ENCODE data around the gene DDX52.
A peak's percentile ranks its signal among the peaks of the same experiment; 100 is the strongest.
"Not testable (repeated sequence)": the region's sequence is repeated elsewhere in the genome, so short reads cannot be mapped to it uniquely, and the experiment has no call there.

Gene DDX52

GRCh38 chr17:37650419-37651003, 7.3 kb upstream of the DDX52 start:
- no peak for DNase-seq

- no peak for DNase-seq
These were observed 5.3 kb upstream of the DDX52 start for GRCh38 chr17:37648555-37648954.

GRCh38 chr17:37647856-37648255, 4.6 kb upstream of the DDX52 start:
- no peak for DNase-seq

- DNase-seq: no peak
These were observed 623 bp upstream of the DDX52 start for GRCh38 chr17:37643869-37644268.

GRCh38 chr17:37642681-37643080, 565 bp downstream of the DDX52 start:
- no peak for DNase-seq

GRCh38 chr17:37640015-37640414, 3.2 kb downstream of the DDX52 start:
- DNase-seq: no peak

- DNase-seq: no peak
These were observed 5.3 kb downstream of the DDX52 start for GRCh38 chr17:37637956-37638355.

GRCh38 chr17:37616430-37616829, 26.8 kb downstream of the DDX52 start:
- DNase-seq: not testable (repeated sequence)

GRCh38 chr17:37614823-37615222, 28.4 kb downstream of the DDX52 start:
- DNase-seq: no peak

GRCh38 chr17:37614391-37614790, 28.9 kb downstream of the DDX52 start:
- DNase-seq: no peak

GRCh38 chr17:37610971-37611370, 32.3 kb downstream of the DDX52 start:
- DNase-seq: no peak

- DNase-seq: not testable (repeated sequence)
These were observed 33.2 kb downstream of the DDX52 start for GRCh38 chr17:37610041-37610420.

GRCh38 chr17:37609170-37610040, 33.8 kb downstream of the DDX52 start, which contains the start of gene SYNRG:
TSS of gene SYNRG (minus strand) at chr17:37609418. CDS start at chr17:37609355, 63 bp downstream.
- peak; percentile 95 for DNase-seq

- DNase-seq: no peak
These were observed 34.7 kb downstream of the DDX52 start for GRCh38 chr17:37608351-37609169.

GRCh38 chr17:37607637-37608331, 35.5 kb downstream of the DDX52 start:
- DNase-seq: peak; percentile 37

- no peak for DNase-seq
These were observed 37.3 kb downstream of the DDX52 start for GRCh38 chr17:37605813-37606505.

- DNase-seq: no peak
These were observed 38.2 kb downstream of the DDX52 start for GRCh38 chr17:37605081-37605480.

GRCh38 chr17:37604556-37604955, 38.7 kb downstream of the DDX52 start:
- DNase-seq: no peak

- DNase-seq: no peak
These were observed 45.1 kb downstream of the DDX52 start for GRCh38 chr17:37598145-37598544.

- DNase-seq: no peak
These were observed 51.0 kb downstream of the DDX52 start for GRCh38 chr17:37592291-37592690.

- DNase-seq: no peak
These were observed 58.2 kb downstream of the DDX52 start for GRCh38 chr17:37585066-37585465.

GRCh38 chr17:37576281-37576680, 67.0 kb downstream of the DDX52 start:
- DNase-seq: no peak

All from activated CD4-positive, CD25-positive, alpha-beta regulatory T cell treated with anti-CD3 and anti-CD28 coated beads, Interleukin-2, amount 50 U/mL, for 72 hours (primary cell).